Measurements from ENCODE around the gene BOLL.

BOLL gene

DNA sequence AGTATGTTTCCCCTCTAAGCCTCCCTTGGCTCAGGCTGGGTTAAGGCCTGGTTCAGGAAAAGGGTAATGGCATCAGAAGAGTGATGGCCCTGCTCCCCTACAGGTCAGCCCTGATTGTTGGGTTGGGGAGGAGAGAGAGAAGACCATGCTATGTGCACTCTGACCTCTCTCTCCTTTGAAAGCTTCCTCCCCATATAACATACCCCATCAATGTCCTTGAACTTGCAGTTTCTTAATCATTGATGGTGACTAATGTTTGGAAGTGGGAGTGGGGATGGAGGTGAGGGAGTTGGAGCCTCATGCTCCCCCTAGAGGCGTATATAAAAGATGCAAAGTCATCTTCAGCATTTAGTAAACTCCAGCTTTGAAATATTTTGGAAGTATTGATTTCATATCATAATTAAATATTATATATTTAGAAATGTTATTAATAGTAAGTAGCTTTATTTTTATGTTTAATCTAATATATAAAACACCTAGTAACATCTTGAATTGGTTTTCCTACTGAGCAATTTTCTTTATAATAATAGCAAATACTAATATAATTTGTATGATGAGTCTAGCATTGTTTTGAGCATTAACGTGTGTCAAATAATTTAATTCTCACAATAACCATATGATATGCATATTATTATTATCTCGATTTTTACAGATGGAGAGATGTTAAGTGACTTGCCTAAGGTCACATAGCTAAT is 28.1 kb upstream of the BOLL start:
- Histone ChIP-seq H3K4me3 (no peak overlapping the region), H3K27ac (no peak overlapping the region)
- no peak for DNase-seq (ENCODE audit: low spot score)
- TF ChIP-seq, protein P1, sequence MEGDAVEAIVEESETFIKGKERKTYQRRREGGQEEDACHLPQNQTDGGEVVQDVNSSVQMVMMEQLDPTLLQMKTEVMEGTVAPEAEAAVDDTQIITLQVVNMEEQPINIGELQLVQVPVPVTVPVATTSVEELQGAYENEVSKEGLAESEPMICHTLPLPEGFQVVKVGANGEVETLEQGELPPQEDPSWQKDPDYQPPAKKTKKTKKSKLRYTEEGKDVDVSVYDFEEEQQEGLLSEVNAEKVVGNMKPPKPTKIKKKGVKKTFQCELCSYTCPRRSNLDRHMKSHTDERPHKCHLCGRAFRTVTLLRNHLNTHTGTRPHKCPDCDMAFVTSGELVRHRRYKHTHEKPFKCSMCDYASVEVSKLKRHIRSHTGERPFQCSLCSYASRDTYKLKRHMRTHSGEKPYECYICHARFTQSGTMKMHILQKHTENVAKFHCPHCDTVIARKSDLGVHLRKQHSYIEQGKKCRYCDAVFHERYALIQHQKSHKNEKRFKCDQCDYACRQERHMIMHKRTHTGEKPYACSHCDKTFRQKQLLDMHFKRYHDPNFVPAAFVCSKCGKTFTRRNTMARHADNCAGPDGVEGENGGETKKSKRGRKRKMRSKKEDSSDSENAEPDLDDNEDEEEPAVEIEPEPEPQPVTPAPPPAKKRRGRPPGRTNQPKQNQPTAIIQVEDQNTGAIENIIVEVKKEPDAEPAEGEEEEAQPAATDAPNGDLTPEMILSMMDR (IDR thresholded peaks at IDR 0.05): no peak

DNA sequence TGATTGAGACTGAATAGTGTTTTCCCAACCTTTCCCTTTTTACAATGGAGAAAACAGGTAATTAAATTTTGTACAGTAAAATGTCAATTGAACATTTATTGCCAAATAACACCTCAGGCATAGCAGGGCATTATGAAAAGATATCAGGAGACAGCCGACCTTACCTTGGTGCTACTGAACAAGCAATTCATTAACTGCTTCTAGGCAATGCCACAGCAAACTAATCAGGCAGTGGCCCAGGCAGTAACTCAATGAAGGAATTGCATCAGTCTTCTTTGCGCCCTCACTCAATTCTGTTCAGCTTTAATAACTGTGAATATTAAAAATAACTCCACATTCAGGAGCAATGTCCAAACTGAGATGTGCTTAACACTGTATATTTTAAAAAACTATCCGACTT is 25.4 kb upstream of the BOLL start:
- DNase-seq (ENCODE audit: low spot score): no peak

DNA sequence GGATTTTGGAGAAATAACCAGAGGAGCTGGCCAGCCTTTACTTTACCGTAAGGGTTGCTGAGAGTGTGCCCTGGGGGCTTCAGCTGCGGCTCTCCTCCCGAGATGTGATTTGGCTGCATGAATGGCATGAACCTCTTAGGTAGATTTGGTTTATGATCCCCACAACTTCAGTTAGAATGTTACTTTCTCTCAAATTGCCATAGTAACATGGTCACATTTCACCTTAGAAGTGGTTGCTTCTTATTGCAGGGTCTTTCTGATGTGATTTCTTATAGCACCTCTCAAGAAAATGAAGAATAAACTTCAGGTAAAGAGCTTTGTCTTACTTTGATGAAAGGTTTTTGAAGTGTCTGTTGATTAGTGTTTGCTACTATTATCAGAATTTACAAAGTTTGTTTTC is 24.9 kb upstream of the BOLL start:
- no peak for DNase-seq (ENCODE audit: low spot score)
- Histone ChIP-seq H3K27ac (no peak overlapping the region), H3K4me3 (no peak overlapping the region)
- TF ChIP-seq, protein P1 (IDR thresholded peaks at IDR 0.05): no peak

More for the DNA sequence above, 25.4 kb upstream of the BOLL start:
- Histone ChIP-seq H3K4me3 (no peak overlapping the region), H3K27ac (no peak overlapping the region)
- TF ChIP-seq, protein P1 (IDR thresholded peaks at IDR 0.05): no peak

DNA sequence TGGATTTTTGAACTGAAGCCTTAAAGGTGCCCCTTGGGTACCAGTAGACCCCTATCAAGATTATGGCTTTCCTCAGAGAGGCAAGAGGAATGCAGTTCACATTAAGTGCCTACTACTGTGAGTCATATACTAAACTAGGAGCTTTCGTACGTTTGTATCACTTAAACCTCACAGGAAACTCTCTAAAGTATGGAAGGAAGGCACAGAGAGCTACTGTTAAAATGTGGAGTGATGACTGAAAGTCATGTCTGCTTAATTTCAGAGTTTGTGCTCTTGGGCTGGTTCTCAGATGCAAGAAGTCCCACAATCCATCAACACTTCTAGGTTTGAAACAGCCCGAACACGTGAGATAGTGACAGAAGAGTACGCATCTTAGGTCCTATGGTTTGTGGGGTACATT is 23.9 kb upstream of the BOLL start:
- no peak overlapping the region for H3K4me3 ChIP-seq
- TF ChIP-seq, protein P1 (IDR thresholded peaks at IDR 0.05): no peak
- peak overlapping the region in 1 of 2 donors; percentile 4 for H3K27ac ChIP-seq
- no peak for DNase-seq (ENCODE audit: low spot score)

DNA sequence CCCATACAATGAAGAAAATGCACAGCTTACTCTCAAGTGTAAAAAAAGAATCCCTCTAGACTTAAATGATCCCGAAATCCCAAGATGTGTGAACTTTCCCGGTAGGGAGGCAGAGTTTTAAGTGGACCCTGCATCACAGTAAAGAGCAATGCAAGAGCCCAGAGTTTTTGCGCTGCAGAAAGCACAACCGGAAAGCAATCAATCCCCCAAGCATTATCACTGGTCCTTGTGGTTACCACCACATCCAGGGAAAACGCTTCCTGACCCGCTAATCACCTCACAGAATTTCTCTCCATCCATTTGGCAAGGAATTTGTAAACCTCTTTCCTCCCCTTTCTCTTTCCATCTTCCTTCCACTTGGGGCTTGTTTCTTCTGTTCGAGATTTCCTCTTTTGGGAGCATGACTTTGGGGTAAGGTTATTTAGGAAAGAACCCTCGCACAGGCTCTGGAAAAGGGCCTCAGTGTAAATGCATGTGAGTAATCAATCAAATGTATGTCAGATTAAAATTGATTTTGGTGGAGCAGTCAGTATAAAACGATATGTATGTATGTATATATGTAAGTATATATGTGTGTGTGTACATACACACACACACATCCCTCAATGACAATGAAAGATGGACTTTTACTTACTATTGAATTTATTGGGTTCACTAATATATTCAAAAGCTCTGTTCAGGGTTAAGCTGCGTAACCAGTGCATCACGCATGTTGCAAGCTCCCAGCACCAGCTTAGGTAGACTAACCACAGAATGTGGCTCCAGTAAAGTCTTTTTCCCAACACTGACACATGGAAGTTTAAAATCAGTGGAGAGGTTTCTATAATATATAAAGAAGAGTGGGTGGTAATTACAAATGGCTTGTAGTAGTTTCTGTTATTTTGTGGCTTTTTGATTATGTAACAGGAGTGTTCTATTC is 20.9 kb upstream of the BOLL start:
- TF ChIP-seq, protein P1 (IDR thresholded peaks at IDR 0.05): no peak
- peak overlapping the region; percentile 96 for H3K4me3 ChIP-seq
- peak overlapping the region; percentile 86 to 88 for H3K27ac ChIP-seq
- no peak for DNase-seq (ENCODE audit: low spot score)

DNA sequence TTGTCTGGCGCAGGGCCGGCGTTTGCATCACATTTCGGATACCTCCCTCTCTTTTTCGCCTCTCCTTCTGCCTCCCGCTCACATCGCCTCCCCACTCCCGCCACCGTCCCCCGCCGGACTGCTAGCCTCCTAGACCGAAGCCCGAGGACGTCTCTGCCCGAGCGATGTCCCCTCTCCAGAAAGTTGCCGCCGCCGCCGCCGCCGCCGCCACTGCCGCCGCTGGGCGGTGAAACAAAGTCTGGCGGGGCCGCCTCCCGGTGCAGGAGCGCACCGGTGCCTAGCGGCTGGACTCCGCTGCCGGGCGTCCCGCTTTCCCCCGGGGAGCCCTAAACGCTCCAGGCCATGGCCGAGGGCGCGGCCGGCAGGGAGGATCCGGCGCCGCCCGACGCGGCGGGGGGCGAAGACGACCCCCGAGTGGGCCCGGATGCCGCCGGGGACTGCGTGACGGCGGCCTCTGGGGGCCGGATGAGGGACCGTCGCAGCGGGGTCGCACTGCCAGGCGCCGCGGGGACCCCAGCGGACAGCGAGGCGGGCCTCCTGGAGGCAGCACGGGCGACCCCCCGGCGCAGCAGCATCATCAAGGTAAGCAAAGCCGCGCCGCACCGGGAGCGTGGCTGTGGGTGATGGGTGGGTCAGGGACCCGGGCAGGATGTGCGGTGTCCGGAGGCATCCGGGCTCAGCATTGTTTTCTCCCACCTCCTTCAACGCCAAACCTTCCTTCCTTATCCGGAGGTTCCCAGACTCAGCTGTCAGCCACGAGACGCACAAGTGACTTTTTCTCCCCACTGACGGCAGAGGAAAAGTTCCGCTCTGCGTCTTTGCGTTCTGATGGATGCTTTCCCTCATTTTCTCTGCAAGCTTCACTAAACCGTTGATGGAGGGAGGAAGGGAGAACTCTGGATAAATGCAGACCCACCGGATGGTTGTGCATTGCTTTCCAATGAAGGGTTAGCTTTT is 19.9 kb upstream of the BOLL start:
- Histone ChIP-seq H3K27ac (peak overlapping the region; percentile 86 to 88), H3K4me3 (peak overlapping the region; percentile 96)
- TF ChIP-seq, protein P1 (IDR thresholded peaks at IDR 0.05): no peak
- DNase-seq (ENCODE audit: low spot score): no peak

All from coronary artery (tissue), 2 donors.